Choroid plexus epithelial cell (primary cell): ENCODE data around the gene PARN.

ENCODE experiments used
- DNase-seq: peaks from one replicate; pipeline ENCODE4 v3.0.0-alpha.2; 2010; ENCODE audit warnings: low read depth
- H3K4me3 ChIP-seq: 2 replicates; pipeline ENCODE4 v1.5.1; 2011; ENCODE audit warnings: low read depth, mild to moderate bottlenecking, control low read depth, low read length, moderate library complexity
- CTCF ChIP-seq: conservative IDR thresholded peaks from 2 replicates; pipeline ENCODE4 v1.5.1; 2011; ENCODE audit warnings: low read depth, mild to moderate bottlenecking, control low read depth, inconsistent platforms, low read length, moderate library complexity

The PARN gene

GRCh38 chr16:14530046-14530445, 100.0 kb downstream of the PARN start:
- DNase-seq: no peak
- no peak for TF ChIP-seq CTCF
- no peak overlapping the region for H3K4me3 ChIP-seq

- peak overlapping the region; percentile 45 for H3K4me3 ChIP-seq
- peak; percentile 80 for TF ChIP-seq CTCF
- peak; percentile 97 for DNase-seq
These were observed 100.9 kb downstream of the PARN start for GRCh38 chr16:14529010-14529669.

- DNase-seq: no peak
- no peak overlapping the region for H3K4me3 ChIP-seq
- no peak for TF ChIP-seq CTCF
These were observed 101.8 kb downstream of the PARN start for GRCh38 chr16:14528306-14528705.

GRCh38 chr16:14527411-14528044, 102.5 kb downstream of the PARN start:
- H3K4me3 ChIP-seq: no peak overlapping the region
- peak; percentile 83 for DNase-seq

GRCh38 chr16:14525596-14525995, 104.5 kb downstream of the PARN start:
- DNase-seq: no peak
- no peak overlapping the region for H3K4me3 ChIP-seq
- TF ChIP-seq CTCF: no peak

More at GRCh38 chr16:14527411-14528044, 102.5 kb downstream of the PARN start:
- TF ChIP-seq CTCF: no peak

- no peak for DNase-seq
- no peak overlapping the region for H3K4me3 ChIP-seq
- TF ChIP-seq CTCF: no peak
These were observed 105.1 kb downstream of the PARN start for GRCh38 chr16:14524979-14525378.

- TF ChIP-seq CTCF: no peak
- no peak overlapping the region for H3K4me3 ChIP-seq
- no peak for DNase-seq
These were observed 106.4 kb downstream of the PARN start for GRCh38 chr16:14523632-14524031.
